WTC11 (cell line): ENCODE data around the gene CLRN3. TPM values are rescaled to one million over a fixed set of nuclear protein-coding genes. Genes with fewer than 3 reads are reported as not detected.

Experiments used
- ATAC-seq: fragments of 200-7000 bp; cut with Tn5 transposase; 2 replicates; pipeline ENCODE4 v1.10.0; 2021; ENCODE audit warnings: mild to moderate bottlenecking, moderate library complexity
- CTCF ChIA-PET: fragments of 300-600 bp; sonication (Branson Sonifier 250); formaldehyde crosslinking; loops from one replicate; lab custom pipeline; 2021; ENCODE audit warnings: antibody characterized with exemption; lab: Charles Lee
- POLR2A ChIA-PET: fragments of 350-600 bp; sonication (Branson Sonifier 250); formaldehyde crosslinking; loops from one replicate; lab custom pipeline; 2021; ENCODE audit warnings: antibody characterized with exemption; lab: Charles Lee
- DNase-seq: peaks from one replicate; pipeline ENCODE4 v3.0.0; 2021; ENCODE audit warnings: low spot score
- H3K27ac Mint-ChIP-seq: 2 replicates; pipeline ENCODE4 v1.8.0; 2021; ENCODE audit warnings: mixed read lengths
- H3K27me3 Mint-ChIP-seq: 2 replicates; pipeline ENCODE4 v1.8.0; 2021; ENCODE audit warnings: low read depth, mild to moderate bottlenecking, moderate library complexity, mixed read lengths
- H3K36me3 Mint-ChIP-seq: 2 replicates; pipeline ENCODE4 v1.8.0; 2021; ENCODE audit warnings: mixed read lengths
- H3K4me1 Mint-ChIP-seq: 2 replicates; pipeline ENCODE4 v1.8.0; 2022; ENCODE audit warnings: mixed read lengths
- H3K4me3 Mint-ChIP-seq: 2 replicates; pipeline ENCODE4 v1.8.0; 2021; ENCODE audit warnings: mild to moderate bottlenecking, moderate library complexity, mixed read lengths
- H3K9me3 Mint-ChIP-seq: 2 replicates; pipeline ENCODE4 v1.8.0; 2021; ENCODE audit warnings: mixed read lengths
- ESRRA ChIP-seq: sonication (generic); formaldehyde crosslinking; IDR thresholded peaks from 2 replicates; pipeline ENCODE4 v1.8.1; 2022; ENCODE audit warnings: mild to moderate bottlenecking, missing genetic modification reagents, borderline replicate concordance
- JAZF1 ChIP-seq: fragments of 250-450 bp; sonication (Bioruptor Pico); IDR thresholded peaks from 2 replicates; pipeline ENCODE4 v1.9.0; 2021; ENCODE audit warnings: moderate library complexity, mild to moderate bottlenecking, inconsistent platforms
- NFE2L1 ChIP-seq: sonication (generic); formaldehyde crosslinking; IDR thresholded peaks from 2 replicates; pipeline ENCODE4 v1.8.1; 2023; ENCODE audit warnings: missing genetic modification reagents
- RELA ChIP-seq: sonication (generic); formaldehyde crosslinking; IDR thresholded peaks from 2 replicates; pipeline ENCODE4 v1.8.1; 2022; ENCODE audit warnings: missing genetic modification reagents, mild to moderate bottlenecking, borderline replicate concordance
- SMAD3 ChIP-seq: sonication (generic); formaldehyde crosslinking; IDR thresholded peaks from 2 replicates; pipeline ENCODE4 v1.8.0; 2022; ENCODE audit warnings: missing genetic modification reagents, mild to moderate bottlenecking, borderline replicate concordance
- ZNF219 ChIP-seq: sonication (generic); formaldehyde crosslinking; IDR thresholded peaks from 2 replicates; pipeline ENCODE4 v1.8.0; 2023; ENCODE audit warnings: missing genetic modification reagents, mild to moderate bottlenecking, borderline replicate concordance
- ZNF416 ChIP-seq: fragments of 250-450 bp; sonication (Bioruptor Pico); IDR thresholded peaks from 2 replicates; pipeline ENCODE4 v1.9.0; 2021; ENCODE audit warnings: mild to moderate bottlenecking, inconsistent platforms
- ZNF423 ChIP-seq: fragments of 250-450 bp; sonication (Bioruptor Pico); IDR thresholded peaks from 2 replicates; pipeline ENCODE4 v2.1.2; 2022; ENCODE audit warnings: mild to moderate bottlenecking, moderate library complexity
- ZNF671 ChIP-seq: fragments of 250-450 bp; sonication (Bioruptor Pico); IDR thresholded peaks from 2 replicates; pipeline ENCODE4 v1.8.0; 2021; ENCODE audit warnings: mild to moderate bottlenecking
- total RNA-seq: library from RNA; stranded (reverse); gene quantifications from 3 replicates; pipeline ENCODE4 v1.2.3, GENCODE V29; 2021
- TF ChIP-seq, protein P1 (sequence below): fragments of 250-450 bp; sonication (Bioruptor Pico); IDR thresholded peaks from 2 replicates; pipeline ENCODE4 v1.9.0; 2021; ENCODE audit warnings: mild to moderate bottlenecking, borderline replicate concordance
- TF ChIP-seq, protein P2 (sequence below): fragments of 250-450 bp; sonication (Bioruptor Pico); IDR thresholded peaks from 2 replicates; pipeline ENCODE4 v1.9.0; 2021; ENCODE audit warnings: mild to moderate bottlenecking
- TF ChIP-seq, protein P3 (sequence below): fragments of 250-450 bp; sonication (Bioruptor Pico); IDR thresholded peaks from 2 replicates; pipeline ENCODE4 v2.1.2; 2022; ENCODE audit warnings: mild to moderate bottlenecking, moderate library complexity
- TF ChIP-seq, protein P4 (sequence below): sonication (generic); formaldehyde crosslinking; IDR thresholded peaks from 2 replicates; pipeline ENCODE4 v1.8.0; 2023; ENCODE audit warnings: missing genetic modification reagents
- TF ChIP-seq, protein P5 (sequence below): sonication (generic); formaldehyde crosslinking; IDR thresholded peaks from 2 replicates; pipeline ENCODE4 v1.8.1; 2023; ENCODE audit warnings: mild to moderate bottlenecking, missing genetic modification reagents
- TF ChIP-seq, protein P6 (sequence below): sonication (generic); formaldehyde crosslinking; IDR thresholded peaks from 2 replicates; pipeline ENCODE4 v1.8.0; 2023; ENCODE audit warnings: mild to moderate bottlenecking, missing genetic modification reagents
- TF ChIP-seq, protein P7 (sequence below): fragments of 250-450 bp; sonication (Bioruptor Pico); IDR thresholded peaks from 2 replicates; pipeline ENCODE4 v1.9.0; 2021; ENCODE audit warnings: mild to moderate bottlenecking
- TF ChIP-seq, protein P8 (sequence below): sonication (generic); formaldehyde crosslinking; IDR thresholded peaks from 2 replicates; pipeline ENCODE4 v1.8.1; 2023; ENCODE audit warnings: mild to moderate bottlenecking, moderate library complexity, missing genetic modification reagents

CLRN3 gene
- total RNA-seq, 1 experiment from 2014 or later = not detected

DNA sequence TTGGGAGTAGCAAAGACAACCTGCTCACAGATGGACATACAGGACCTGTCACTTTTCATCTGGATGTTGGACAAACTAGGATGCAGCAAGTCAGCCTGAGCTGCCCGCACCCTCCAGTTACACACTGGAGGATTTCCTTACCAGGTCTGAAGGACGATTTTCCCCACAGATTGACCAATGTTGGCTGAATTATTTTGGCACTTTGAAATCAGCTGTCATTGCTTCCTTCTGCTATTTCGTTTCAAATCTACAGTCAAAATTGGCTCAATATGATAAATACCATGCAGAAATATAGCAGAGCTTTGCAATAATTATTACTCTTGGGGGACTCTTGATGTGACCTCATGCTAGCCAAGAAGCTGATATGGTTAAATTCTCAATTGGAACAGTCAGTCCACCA is 2.5 kb downstream of the CLRN3 start:
- TF ChIP-seq ZNF219 (CRISPR knock-in tag) (no peak), ZNF423 (CRISPR knock-in tag) (no peak), NFE2L1 (CRISPR knock-in tag) (no peak), ZNF416 (CRISPR knock-in tag) (no peak), SMAD3 (CRISPR knock-in tag) (no peak), ZNF671 (no peak), JAZF1 (CRISPR knock-in tag) (no peak)
- TF ChIP-seq, protein P1, sequence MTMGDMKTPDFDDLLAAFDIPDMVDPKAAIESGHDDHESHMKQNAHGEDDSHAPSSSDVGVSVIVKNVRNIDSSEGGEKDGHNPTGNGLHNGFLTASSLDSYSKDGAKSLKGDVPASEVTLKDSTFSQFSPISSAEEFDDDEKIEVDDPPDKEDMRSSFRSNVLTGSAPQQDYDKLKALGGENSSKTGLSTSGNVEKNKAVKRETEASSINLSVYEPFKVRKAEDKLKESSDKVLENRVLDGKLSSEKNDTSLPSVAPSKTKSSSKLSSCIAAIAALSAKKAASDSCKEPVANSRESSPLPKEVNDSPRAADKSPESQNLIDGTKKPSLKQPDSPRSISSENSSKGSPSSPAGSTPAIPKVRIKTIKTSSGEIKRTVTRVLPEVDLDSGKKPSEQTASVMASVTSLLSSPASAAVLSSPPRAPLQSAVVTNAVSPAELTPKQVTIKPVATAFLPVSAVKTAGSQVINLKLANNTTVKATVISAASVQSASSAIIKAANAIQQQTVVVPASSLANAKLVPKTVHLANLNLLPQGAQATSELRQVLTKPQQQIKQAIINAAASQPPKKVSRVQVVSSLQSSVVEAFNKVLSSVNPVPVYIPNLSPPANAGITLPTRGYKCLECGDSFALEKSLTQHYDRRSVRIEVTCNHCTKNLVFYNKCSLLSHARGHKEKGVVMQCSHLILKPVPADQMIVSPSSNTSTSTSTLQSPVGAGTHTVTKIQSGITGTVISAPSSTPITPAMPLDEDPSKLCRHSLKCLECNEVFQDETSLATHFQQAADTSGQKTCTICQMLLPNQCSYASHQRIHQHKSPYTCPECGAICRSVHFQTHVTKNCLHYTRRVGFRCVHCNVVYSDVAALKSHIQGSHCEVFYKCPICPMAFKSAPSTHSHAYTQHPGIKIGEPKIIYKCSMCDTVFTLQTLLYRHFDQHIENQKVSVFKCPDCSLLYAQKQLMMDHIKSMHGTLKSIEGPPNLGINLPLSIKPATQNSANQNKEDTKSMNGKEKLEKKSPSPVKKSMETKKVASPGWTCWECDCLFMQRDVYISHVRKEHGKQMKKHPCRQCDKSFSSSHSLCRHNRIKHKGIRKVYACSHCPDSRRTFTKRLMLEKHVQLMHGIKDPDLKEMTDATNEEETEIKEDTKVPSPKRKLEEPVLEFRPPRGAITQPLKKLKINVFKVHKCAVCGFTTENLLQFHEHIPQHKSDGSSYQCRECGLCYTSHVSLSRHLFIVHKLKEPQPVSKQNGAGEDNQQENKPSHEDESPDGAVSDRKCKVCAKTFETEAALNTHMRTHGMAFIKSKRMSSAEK (CRISPR knock-in tag) = no peak
- TF ChIP-seq, protein P2, sequence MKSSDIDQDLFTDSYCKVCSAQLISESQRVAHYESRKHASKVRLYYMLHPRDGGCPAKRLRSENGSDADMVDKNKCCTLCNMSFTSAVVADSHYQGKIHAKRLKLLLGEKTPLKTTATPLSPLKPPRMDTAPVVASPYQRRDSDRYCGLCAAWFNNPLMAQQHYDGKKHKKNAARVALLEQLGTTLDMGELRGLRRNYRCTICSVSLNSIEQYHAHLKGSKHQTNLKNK (CRISPR knock-in tag) = no peak
- TF ChIP-seq, protein P3, sequence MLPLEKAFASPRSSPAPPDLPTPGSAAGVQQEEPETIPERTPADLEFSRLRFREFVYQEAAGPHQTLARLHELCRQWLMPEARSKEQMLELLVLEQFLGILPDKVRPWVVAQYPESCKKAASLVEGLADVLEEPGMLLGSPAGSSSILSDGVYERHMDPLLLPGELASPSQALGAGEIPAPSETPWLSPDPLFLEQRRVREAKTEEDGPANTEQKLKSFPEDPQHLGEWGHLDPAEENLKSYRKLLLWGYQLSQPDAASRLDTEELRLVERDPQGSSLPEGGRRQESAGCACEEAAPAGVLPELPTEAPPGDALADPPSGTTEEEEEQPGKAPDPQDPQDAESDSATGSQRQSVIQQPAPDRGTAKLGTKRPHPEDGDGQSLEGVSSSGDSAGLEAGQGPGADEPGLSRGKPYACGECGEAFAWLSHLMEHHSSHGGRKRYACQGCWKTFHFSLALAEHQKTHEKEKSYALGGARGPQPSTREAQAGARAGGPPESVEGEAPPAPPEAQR (CRISPR knock-in tag) = no peak
- TF ChIP-seq, protein P4, sequence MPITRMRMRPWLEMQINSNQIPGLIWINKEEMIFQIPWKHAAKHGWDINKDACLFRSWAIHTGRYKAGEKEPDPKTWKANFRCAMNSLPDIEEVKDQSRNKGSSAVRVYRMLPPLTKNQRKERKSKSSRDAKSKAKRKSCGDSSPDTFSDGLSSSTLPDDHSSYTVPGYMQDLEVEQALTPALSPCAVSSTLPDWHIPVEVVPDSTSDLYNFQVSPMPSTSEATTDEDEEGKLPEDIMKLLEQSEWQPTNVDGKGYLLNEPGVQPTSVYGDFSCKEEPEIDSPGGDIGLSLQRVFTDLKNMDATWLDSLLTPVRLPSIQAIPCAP (CRISPR knock-in tag) = no peak
- TF ChIP-seq, protein P5, sequence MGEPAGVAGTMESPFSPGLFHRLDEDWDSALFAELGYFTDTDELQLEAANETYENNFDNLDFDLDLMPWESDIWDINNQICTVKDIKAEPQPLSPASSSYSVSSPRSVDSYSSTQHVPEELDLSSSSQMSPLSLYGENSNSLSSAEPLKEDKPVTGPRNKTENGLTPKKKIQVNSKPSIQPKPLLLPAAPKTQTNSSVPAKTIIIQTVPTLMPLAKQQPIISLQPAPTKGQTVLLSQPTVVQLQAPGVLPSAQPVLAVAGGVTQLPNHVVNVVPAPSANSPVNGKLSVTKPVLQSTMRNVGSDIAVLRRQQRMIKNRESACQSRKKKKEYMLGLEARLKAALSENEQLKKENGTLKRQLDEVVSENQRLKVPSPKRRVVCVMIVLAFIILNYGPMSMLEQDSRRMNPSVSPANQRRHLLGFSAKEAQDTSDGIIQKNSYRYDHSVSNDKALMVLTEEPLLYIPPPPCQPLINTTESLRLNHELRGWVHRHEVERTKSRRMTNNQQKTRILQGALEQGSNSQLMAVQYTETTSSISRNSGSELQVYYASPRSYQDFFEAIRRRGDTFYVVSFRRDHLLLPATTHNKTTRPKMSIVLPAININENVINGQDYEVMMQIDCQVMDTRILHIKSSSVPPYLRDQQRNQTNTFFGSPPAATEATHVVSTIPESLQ (CRISPR knock-in tag) = no peak
- H3K27me3 Mint-ChIP-seq = no peaks in the 10 kb centered on the region; the same call in 1 of the 2 replicates
- no peak overlapping the region for H3K27ac Mint-ChIP-seq
- ChIA-PET CTCF (no interaction called here), POLR2A (no interaction called here)
- ATAC-seq (no peak), DNase-seq (no peak)
- peaks cover 7% of the 10 kb centered on the region; the same call in 1 of the 2 replicates for H3K4me1 Mint-ChIP-seq
- H3K9me3 Mint-ChIP-seq = no peaks in the 10 kb centered on the region
- no peak overlapping the region for H3K4me3 Mint-ChIP-seq
- no peaks in the 10 kb centered on the region for H3K36me3 Mint-ChIP-seq

DNA sequence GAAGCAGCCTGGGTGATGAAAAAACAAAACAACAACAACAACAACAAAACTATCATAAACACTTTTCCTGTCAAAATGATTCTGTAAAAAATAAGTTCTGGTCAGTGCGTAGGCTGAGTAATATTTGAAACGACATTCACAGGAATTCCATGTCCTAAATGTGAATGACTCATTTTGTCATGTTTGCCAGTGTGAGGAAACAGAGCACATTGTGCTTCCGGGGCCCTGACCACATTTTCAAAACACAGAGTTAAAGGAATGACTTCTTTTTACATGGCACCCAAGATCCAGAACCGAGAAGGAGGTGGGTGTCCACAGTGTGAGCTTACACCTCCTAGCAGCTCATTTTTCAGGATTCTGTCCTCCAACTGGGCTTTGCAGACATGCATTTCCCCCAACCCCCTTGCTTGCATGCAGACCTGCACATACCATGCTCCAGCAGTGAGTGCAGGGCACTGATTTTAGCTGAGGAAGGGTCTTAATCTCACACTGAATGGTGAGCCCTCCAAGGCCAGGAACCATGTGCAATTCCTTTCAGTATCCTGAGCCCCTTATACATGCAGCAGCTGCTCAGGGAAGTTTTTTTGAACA is 3.0 kb downstream of the CLRN3 start:
- no peak overlapping the region for H3K27ac Mint-ChIP-seq
- ATAC-seq (no peak), DNase-seq (no peak)
- ChIA-PET POLR2A (no interaction called here), CTCF (interaction anchor here (1.2 to 1.6 kb wide), 2 partner anchors 17 to 25 kb away, joined by 3 to 6 read pairs; partner anchors contain the start of gene PTPRE)
- H3K4me3 Mint-ChIP-seq = no peak overlapping the region
- H3K36me3 Mint-ChIP-seq = no peaks in the 10 kb centered on the region
- no peaks in the 10 kb centered on the region for H3K9me3 Mint-ChIP-seq
- H3K27me3 Mint-ChIP-seq = no peaks in the 10 kb centered on the region; the same call in 1 of the 2 replicates
- peaks cover 8% of the 10 kb centered on the region; the same call in 1 of the 2 replicates for H3K4me1 Mint-ChIP-seq
- no peak for TF ChIP-seq ESRRA (CRISPR knock-in tag)
- TF ChIP-seq, protein P6, sequence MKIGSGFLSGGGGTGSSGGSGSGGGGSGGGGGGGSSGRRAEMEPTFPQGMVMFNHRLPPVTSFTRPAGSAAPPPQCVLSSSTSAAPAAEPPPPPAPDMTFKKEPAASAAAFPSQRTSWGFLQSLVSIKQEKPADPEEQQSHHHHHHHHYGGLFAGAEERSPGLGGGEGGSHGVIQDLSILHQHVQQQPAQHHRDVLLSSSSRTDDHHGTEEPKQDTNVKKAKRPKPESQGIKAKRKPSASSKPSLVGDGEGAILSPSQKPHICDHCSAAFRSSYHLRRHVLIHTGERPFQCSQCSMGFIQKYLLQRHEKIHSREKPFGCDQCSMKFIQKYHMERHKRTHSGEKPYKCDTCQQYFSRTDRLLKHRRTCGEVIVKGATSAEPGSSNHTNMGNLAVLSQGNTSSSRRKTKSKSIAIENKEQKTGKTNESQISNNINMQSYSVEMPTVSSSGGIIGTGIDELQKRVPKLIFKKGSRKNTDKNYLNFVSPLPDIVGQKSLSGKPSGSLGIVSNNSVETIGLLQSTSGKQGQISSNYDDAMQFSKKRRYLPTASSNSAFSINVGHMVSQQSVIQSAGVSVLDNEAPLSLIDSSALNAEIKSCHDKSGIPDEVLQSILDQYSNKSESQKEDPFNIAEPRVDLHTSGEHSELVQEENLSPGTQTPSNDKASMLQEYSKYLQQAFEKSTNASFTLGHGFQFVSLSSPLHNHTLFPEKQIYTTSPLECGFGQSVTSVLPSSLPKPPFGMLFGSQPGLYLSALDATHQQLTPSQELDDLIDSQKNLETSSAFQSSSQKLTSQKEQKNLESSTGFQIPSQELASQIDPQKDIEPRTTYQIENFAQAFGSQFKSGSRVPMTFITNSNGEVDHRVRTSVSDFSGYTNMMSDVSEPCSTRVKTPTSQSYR (CRISPR knock-in tag) = no peak
- no peak for TF ChIP-seq RELA
- TF ChIP-seq, protein P7, sequence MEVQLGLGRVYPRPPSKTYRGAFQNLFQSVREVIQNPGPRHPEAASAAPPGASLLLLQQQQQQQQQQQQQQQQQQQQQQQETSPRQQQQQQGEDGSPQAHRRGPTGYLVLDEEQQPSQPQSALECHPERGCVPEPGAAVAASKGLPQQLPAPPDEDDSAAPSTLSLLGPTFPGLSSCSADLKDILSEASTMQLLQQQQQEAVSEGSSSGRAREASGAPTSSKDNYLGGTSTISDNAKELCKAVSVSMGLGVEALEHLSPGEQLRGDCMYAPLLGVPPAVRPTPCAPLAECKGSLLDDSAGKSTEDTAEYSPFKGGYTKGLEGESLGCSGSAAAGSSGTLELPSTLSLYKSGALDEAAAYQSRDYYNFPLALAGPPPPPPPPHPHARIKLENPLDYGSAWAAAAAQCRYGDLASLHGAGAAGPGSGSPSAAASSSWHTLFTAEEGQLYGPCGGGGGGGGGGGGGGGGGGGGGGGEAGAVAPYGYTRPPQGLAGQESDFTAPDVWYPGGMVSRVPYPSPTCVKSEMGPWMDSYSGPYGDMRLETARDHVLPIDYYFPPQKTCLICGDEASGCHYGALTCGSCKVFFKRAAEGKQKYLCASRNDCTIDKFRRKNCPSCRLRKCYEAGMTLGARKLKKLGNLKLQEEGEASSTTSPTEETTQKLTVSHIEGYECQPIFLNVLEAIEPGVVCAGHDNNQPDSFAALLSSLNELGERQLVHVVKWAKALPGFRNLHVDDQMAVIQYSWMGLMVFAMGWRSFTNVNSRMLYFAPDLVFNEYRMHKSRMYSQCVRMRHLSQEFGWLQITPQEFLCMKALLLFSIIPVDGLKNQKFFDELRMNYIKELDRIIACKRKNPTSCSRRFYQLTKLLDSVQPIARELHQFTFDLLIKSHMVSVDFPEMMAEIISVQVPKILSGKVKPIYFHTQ (CRISPR knock-in tag) = no peak
- TF ChIP-seq, protein P8, sequence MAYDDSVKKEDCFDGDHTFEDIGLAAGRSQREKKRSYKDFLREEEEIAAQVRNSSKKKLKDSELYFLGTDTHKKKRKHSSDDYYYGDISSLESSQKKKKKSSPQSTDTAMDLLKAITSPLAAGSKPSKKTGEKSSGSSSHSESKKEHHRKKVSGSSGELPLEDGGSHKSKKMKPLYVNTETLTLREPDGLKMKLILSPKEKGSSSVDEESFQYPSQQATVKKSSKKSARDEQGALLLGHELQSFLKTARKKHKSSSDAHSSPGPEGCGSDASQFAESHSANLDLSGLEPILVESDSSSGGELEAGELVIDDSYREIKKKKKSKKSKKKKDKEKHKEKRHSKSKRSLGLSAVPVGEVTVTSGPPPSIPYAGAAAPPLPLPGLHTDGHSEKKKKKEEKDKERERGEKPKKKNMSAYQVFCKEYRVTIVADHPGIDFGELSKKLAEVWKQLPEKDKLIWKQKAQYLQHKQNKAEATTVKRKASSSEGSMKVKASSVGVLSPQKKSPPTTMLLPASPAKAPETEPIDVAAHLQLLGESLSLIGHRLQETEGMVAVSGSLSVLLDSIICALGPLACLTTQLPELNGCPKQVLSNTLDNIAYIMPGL (CRISPR knock-in tag) = no peak
